ENCODE data around the gene WDR43. TPM values are rescaled to one million over a fixed set of nuclear protein-coding genes. Genes with fewer than 3 reads are reported as not detected.

The WDR43 gene
- total RNA-seq, 2 donors from 2014 or later: 33.3 to 41.7 TPM

DNA sequence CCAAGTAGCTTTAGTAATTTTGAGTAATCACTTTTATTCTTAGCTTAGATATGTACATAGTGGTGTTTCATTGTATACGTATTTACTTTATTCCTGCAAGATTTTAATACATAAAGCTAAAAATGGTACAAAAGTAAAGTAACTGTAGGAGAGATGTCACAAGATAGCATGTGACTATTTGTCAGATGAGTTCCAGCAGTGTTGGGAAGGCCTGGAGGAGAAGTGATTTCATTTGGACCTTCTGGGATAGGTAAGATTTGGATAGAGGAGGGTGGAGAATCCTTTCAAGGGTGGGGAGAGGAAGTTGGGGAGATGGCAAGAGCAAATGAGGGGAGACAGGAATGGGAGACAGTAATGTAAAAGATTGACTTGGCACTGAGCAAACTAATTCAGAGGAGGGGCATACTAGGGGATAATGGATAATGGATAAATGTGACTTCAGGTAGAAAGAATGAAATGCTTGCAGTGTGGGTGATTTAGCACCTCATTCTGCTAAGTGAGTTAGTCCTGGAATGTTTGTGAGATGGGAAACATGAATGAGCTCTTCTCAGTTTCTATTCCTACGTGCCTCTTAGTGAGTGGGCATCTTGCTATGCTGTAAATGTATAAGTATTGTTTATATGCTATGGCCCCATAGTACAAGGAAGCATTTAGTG, 10.5 kb downstream of the WDR43 start:
- H3K4me1 ChIP-seq: no peaks in the 10 kb centered on the region
- intact Hi-C loops (cut with DNase I): no loop called here
- no peaks in the 10 kb centered on the region for H3K27me3 ChIP-seq
- no peaks in the 10 kb centered on the region for H3K36me3 ChIP-seq
- no peak overlapping the region for H3K9ac ChIP-seq (ENCODE audit: low read depth in 2 of 2, low read length in 2 of 2)
- no peaks in the 10 kb centered on the region for H3K9me3 ChIP-seq
- DNase-seq: no peak
- TF ChIP-seq, protein P1, sequence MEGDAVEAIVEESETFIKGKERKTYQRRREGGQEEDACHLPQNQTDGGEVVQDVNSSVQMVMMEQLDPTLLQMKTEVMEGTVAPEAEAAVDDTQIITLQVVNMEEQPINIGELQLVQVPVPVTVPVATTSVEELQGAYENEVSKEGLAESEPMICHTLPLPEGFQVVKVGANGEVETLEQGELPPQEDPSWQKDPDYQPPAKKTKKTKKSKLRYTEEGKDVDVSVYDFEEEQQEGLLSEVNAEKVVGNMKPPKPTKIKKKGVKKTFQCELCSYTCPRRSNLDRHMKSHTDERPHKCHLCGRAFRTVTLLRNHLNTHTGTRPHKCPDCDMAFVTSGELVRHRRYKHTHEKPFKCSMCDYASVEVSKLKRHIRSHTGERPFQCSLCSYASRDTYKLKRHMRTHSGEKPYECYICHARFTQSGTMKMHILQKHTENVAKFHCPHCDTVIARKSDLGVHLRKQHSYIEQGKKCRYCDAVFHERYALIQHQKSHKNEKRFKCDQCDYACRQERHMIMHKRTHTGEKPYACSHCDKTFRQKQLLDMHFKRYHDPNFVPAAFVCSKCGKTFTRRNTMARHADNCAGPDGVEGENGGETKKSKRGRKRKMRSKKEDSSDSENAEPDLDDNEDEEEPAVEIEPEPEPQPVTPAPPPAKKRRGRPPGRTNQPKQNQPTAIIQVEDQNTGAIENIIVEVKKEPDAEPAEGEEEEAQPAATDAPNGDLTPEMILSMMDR (IDR thresholded peaks at IDR 0.05): no peak
- no peak overlapping the region for H3K4me3 ChIP-seq
- H3K27ac ChIP-seq: no peak overlapping the region

DNA sequence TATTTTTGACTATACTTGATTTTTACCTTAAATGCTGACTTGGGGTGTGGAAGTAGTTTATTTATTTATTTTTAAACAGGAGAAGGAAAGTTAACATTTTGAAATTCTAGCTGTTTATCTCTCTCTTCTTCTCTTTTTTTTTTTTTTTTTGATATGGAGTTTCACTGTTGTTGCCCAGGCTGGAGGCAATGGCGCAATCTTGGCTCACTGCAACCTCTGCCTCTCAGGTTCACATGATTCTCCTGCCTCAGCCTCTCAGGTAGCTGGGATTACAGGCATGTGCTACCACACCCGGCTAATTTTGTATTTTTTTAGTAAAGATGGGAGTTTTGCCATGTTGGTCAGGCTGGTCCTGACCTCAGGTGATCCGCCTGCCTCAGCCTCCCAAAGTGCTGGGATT, 11.1 kb downstream of the WDR43 start:
- Histone ChIP-seq H3K4me1 (no peaks in the 10 kb centered on the region), H3K36me3 (no peaks in the 10 kb centered on the region), H3K27ac (no peak overlapping the region), H3K9ac (ENCODE audit: low read depth in 2 of 2, low read length in 2 of 2) (no peak overlapping the region), H3K27me3 (no peaks in the 10 kb centered on the region), H3K4me3 (no peak overlapping the region), H3K9me3 (no peaks in the 10 kb centered on the region)
- intact Hi-C loops (cut with DNase I): no loop called here
- DNase-seq: no peak
- TF ChIP-seq, protein P1 (IDR thresholded peaks at IDR 0.05): no peak

DNA sequence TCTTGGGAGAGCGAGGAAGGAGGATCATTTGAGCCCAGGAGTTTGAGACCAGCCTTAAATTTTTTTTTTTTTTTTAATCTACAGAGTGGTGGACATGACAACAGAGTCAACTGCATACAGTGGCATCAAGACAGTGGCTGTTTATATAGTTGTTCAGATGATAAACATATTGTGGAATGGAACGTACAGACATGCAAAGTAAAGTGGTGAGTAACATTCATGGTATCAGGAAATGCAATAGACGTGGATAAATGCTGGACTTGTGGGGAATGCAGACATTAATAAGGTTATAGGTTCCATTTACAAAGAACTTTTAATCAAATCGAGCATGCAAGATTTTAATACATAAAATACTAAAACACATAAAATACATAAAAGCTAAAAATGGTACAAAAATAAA, 11.9 kb downstream of the WDR43 start:
- Histone ChIP-seq H3K9me3 (no peaks in the 10 kb centered on the region), H3K27me3 (no peaks in the 10 kb centered on the region), H3K9ac (ENCODE audit: low read depth in 2 of 2, low read length in 2 of 2) (no peak overlapping the region), H3K4me3 (no peak overlapping the region), H3K36me3 (no peaks in the 10 kb centered on the region), H3K4me1 (no peaks in the 10 kb centered on the region), H3K27ac (no peak overlapping the region)
- DNase-seq: no peak
- intact Hi-C loops (cut with DNase I): no loop called here
- TF ChIP-seq, protein P1 (IDR thresholded peaks at IDR 0.05): no peak

DNA sequence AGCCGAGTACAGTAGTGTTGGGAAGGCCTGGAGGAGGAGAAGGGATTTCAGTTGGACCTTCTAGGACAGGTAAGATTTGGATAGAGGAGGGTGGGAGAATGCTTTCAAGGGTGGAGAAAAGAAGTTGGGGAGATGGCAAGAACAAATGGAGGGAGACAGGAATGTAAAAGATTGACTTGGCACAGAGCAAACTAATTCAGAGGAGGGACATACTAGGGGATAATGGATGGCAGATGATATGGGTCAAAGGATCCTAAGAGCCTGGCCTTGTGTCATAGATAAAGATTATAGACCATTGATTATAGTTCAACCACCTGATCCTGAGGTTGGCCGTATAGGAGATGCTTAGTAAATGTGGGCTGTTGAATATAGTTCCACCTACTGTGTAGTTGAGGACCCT, 12.4 kb downstream of the WDR43 start:
- no peaks in the 10 kb centered on the region for H3K36me3 ChIP-seq
- intact Hi-C loops (cut with DNase I): no loop called here
- TF ChIP-seq, protein P1 (IDR thresholded peaks at IDR 0.05): no peak

DNA sequence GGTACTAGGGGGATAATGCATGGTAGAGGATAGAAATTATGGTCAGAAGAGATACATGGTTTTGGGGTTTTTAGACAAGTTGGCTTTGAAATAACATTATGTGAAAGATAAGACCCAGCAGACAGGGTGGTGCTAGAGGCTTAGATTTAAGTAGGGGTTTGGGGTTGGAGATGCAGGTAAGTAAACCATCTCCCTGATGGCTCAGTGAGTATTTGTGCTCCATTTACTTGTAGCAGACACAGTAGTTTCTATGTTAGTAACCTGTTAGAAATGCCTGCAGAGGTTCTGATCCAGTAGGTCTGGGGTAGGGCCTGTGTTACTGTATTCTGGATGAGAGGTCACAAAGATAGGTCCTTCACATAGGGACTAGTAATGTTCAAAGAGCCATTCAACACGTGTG, 13.7 kb downstream of the WDR43 start:
- no peaks in the 10 kb centered on the region for H3K4me1 ChIP-seq
- no peak overlapping the region for H3K27ac ChIP-seq
- intact Hi-C loops (cut with DNase I): no loop called here
- TF ChIP-seq, protein P1 (IDR thresholded peaks at IDR 0.05): no peak
- no peaks in the 10 kb centered on the region for H3K36me3 ChIP-seq
- DNase-seq: no peak
- no peak overlapping the region for H3K4me3 ChIP-seq
- H3K9ac ChIP-seq (ENCODE audit: low read depth in 2 of 2, low read length in 2 of 2): no peak overlapping the region
- H3K9me3 ChIP-seq: no peaks in the 10 kb centered on the region
- no peaks in the 10 kb centered on the region for H3K27me3 ChIP-seq

More for the DNA sequence above, 12.4 kb downstream of the WDR43 start:
- Histone ChIP-seq H3K4me3 (no peak overlapping the region), H3K4me1 (no peaks in the 10 kb centered on the region), H3K9ac (ENCODE audit: low read depth in 2 of 2, low read length in 2 of 2) (no peak overlapping the region), H3K27me3 (no peaks in the 10 kb centered on the region), H3K27ac (no peak overlapping the region), H3K9me3 (no peaks in the 10 kb centered on the region)
- DNase-seq: no peak
